Hepatocyte (in vitro differentiated cells): Measurements from ENCODE around the gene TPRN. TPM values are rescaled to one million over a fixed set of nuclear protein-coding genes. Genes with fewer than 3 reads are reported as not detected.

Experiments used
- DNase-seq: peaks from one replicate; pipeline ENCODE4 v3.0.0-alpha.2; 2016; ENCODE audit warnings: low spot score
- H2AFZ ChIP-seq: fragments of 200-600 bp; sonication (generic); 2 replicates; pipeline ENCODE4 v1.6.0; 2016; ENCODE audit warnings: antibody characterized with exemption, mild to moderate bottlenecking
- H3K27ac ChIP-seq: fragments of 200-600 bp; sonication (generic); 2 replicates; pipeline ENCODE4 v1.5.1; 2016; ENCODE audit warnings: mild to moderate bottlenecking
- H3K27me3 ChIP-seq: fragments of 200-600 bp; sonication (generic); 2 replicates; pipeline ENCODE4 v1.6.1; 2016
- H3K36me3 ChIP-seq: fragments of 200-600 bp; sonication (generic); replicated peaks from 2 replicates; pipeline ENCODE4 v1.5.1; 2016; ENCODE audit warnings: low read depth; ENCODE audit not compliant: insufficient read depth
- H3K4me1 ChIP-seq: fragments of 200-600 bp; sonication (generic); 2 replicates; pipeline ENCODE4 v1.5.1; 2016; ENCODE audit warnings: mild to moderate bottlenecking, moderate library complexity; ENCODE audit not compliant: insufficient read depth
- H3K4me2 ChIP-seq: fragments of 200-600 bp; sonication (generic); 2 replicates; pipeline ENCODE4 v1.6.0; 2016
- H3K4me3 ChIP-seq: fragments of 200-600 bp; sonication (generic); 2 replicates; pipeline ENCODE4 v1.5.1; 2016; ENCODE audit warnings: mild to moderate bottlenecking
- H3K79me2 ChIP-seq: fragments of 200-600 bp; sonication (generic); 2 replicates; pipeline ENCODE4 v1.6.0; 2017; ENCODE audit warnings: mild to moderate bottlenecking
- H3K9me2 ChIP-seq: fragments of 200-600 bp; sonication (generic); replicated peaks from 2 replicates; pipeline ENCODE4 v1.6.0; 2017; ENCODE audit warnings: mild to moderate bottlenecking; ENCODE audit not compliant: insufficient read depth
- H3K9me3 ChIP-seq: fragments of 200-600 bp; sonication (generic); 2 replicates; pipeline ENCODE4 v1.5.1; 2016; ENCODE audit warnings: low read depth, mild to moderate bottlenecking
- H4K20me1 ChIP-seq: fragments of 200-600 bp; sonication (generic); 2 replicates; pipeline ENCODE4 v1.6.0; 2016; ENCODE audit warnings: mild to moderate bottlenecking; ENCODE audit not compliant: insufficient read depth, poor library complexity, severe bottlenecking
- EZH2 ChIP-seq: fragments of 200-600 bp; sonication (generic); IDR thresholded peaks from 2 replicates; pipeline ENCODE4 v1.6.1; 2016; ENCODE audit warnings: antibody characterized with exemption, mild to moderate bottlenecking, borderline replicate concordance
- EZH2phosphoT487 ChIP-seq: fragments of 200-600 bp; sonication (generic); IDR thresholded peaks from one replicate; pipeline ENCODE4 v1.6.1; 2018; ENCODE audit warnings: antibody characterized with exemption, mild to moderate bottlenecking, low read depth, moderate library complexity; ENCODE audit not compliant: unreplicated experiment, severe bottlenecking
- WGBS: methylation state at CpG from one replicate; pipeline ENCODE4 v1.1.6; 2016; ENCODE audit warnings: low lambda C conversion rate; ENCODE audit errors: missing lambda C conversion rate; 5-methylcytosine and 5-hydroxymethylcytosine counted together
- polyA plus RNA-seq: library from polyadenylated mRNA; unstranded; fragments of >200 nt; fragmentation: Nextera tagmentation; extraction: Ambion mirVana; gene quantifications from 2 replicates; pipeline ENCODE4 v1.2.1, GENCODE V29; 2016
- total RNA-seq: library from RNA; depleted of rRNA; stranded (reverse); fragments of >200 nt; gene quantifications from 2 replicates; pipeline ENCODE4 v1.2.3, GENCODE V29; 2014
- TF ChIP-seq, protein P1 (sequence below): fragments of 200-600 bp; sonication (generic); IDR thresholded peaks from 2 replicates; pipeline ENCODE4 v1.5.1; 2016; ENCODE audit warnings: antibody characterized with exemption, mild to moderate bottlenecking; ENCODE audit not compliant: poor library complexity

Gene TPRN
- total and polyA plus RNA-seq, 2 experiments from 2014 or later: 34.4 to 104 TPM

GRCh38 chr9:137161558-137162486 is 38.7 kb downstream of the TPRN start:
- Histone ChIP-seq H3K9me2 (no peaks in the 10 kb centered on the region), H3K27me3 (peaks cover 95% of the 10 kb centered on the region), H3K4me2 (peak overlapping the region; percentile 78), H3K4me1 (peaks cover 10% of the 10 kb centered on the region), H3K79me2 (no peaks in the 10 kb centered on the region), H2AFZ (no peak overlapping the region), H3K4me3 (no peak overlapping the region), H4K20me1 (no peaks in the 10 kb centered on the region), H3K36me3 (no peaks in the 10 kb centered on the region), H3K9me3 (no peaks in the 10 kb centered on the region), H3K27ac (no peak overlapping the region)
- no peak for TF ChIP-seq EZH2phosphoT487
- no peak for TF ChIP-seq EZH2
- TF ChIP-seq, protein P1, sequence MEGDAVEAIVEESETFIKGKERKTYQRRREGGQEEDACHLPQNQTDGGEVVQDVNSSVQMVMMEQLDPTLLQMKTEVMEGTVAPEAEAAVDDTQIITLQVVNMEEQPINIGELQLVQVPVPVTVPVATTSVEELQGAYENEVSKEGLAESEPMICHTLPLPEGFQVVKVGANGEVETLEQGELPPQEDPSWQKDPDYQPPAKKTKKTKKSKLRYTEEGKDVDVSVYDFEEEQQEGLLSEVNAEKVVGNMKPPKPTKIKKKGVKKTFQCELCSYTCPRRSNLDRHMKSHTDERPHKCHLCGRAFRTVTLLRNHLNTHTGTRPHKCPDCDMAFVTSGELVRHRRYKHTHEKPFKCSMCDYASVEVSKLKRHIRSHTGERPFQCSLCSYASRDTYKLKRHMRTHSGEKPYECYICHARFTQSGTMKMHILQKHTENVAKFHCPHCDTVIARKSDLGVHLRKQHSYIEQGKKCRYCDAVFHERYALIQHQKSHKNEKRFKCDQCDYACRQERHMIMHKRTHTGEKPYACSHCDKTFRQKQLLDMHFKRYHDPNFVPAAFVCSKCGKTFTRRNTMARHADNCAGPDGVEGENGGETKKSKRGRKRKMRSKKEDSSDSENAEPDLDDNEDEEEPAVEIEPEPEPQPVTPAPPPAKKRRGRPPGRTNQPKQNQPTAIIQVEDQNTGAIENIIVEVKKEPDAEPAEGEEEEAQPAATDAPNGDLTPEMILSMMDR: no peak
- no peak for DNase-seq
- WGBS: 9% methylated on average over 30 of the region's 71 CpGs

DNA sequence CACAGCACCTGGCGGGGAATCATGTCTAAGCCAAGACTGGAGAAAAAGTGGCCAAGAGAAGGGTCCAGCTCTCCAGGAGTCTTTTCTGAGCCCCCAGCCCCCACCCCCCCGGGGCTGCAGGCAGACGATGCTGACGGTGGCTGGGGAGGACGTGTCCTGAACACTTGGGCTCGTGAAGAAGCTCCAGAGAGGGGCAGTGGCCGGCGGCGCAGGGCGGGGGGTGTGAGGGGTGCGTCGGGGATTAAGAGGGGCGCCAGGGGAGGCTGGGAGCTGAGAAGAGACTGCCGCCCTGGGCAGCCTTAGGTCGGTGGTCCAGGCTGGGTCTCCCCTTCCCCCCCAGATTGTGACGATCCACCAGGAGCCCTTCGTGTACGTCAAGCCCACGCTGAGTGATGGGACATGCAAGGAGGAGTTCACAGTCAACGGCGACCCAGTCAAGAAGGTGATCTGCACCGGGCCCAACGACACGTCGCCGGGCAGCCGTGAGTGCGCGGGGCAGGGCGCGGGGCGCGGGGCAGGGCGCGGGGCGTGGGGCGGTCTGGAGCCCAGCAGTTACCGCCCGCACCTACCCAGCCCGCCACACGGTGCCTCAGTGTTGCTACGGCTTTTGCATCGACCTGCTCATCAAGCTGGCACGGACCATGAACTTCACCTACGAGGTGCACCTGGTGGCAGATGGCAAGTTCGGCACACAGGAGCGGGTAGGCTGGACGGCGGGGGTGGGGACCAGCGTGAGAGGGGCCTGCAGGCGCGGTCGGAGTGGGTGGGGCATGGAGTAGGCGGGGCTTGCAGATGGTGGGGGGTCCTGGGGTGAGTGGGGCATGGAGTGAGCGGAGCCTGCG is 39.6 kb downstream of the TPRN start:
- peaks cover 10% of the 10 kb centered on the region for H3K4me1 ChIP-seq
- WGBS: 56% methylated on average over 25 of the region's 56 CpGs
- H3K27me3 ChIP-seq: peaks cover 95% of the 10 kb centered on the region

GRCh38 chr9:137160054-137160425 is 40.5 kb downstream of the TPRN start:
- H3K9me2 ChIP-seq: no peaks in the 10 kb centered on the region
- H3K79me2 ChIP-seq: no peaks in the 10 kb centered on the region
- H2AFZ ChIP-seq: no peak overlapping the region
- no peaks in the 10 kb centered on the region for H4K20me1 ChIP-seq
- peaks cover 10% of the 10 kb centered on the region for H3K4me1 ChIP-seq
- no peaks in the 10 kb centered on the region for H3K36me3 ChIP-seq
- H3K27me3 ChIP-seq: peaks cover 96% of the 10 kb centered on the region
- DNase-seq: no peak
- no peak overlapping the region for H3K4me2 ChIP-seq
- no peak overlapping the region for H3K27ac ChIP-seq
- TF ChIP-seq, protein P1: no peak
- TF ChIP-seq EZH2phosphoT487 (no peak), EZH2 (no peak)
- H3K9me3 ChIP-seq: no peaks in the 10 kb centered on the region
- 83% methylated on average over 15 of the region's 17 CpGs for WGBS
- H3K4me3 ChIP-seq: no peak overlapping the region

More for the DNA sequence above, 39.6 kb downstream of the TPRN start:
- no peaks in the 10 kb centered on the region for H4K20me1 ChIP-seq
- H3K79me2 ChIP-seq: no peaks in the 10 kb centered on the region
- H3K4me2 ChIP-seq: no peak overlapping the region
- TF ChIP-seq EZH2 (no peak), EZH2phosphoT487 (no peak)
- TF ChIP-seq, protein P1: no peak
- no peaks in the 10 kb centered on the region for H3K9me3 ChIP-seq
- H3K36me3 ChIP-seq: no peaks in the 10 kb centered on the region
- DNase-seq: no peak
- H3K27ac ChIP-seq: no peak overlapping the region
- H3K9me2 ChIP-seq: no peaks in the 10 kb centered on the region
- H3K4me3 ChIP-seq: no peak overlapping the region
- no peak overlapping the region for H2AFZ ChIP-seq
